ENCODE measurements around the gene PLCB1.

- TF ChIP-seq CTCF (conservative IDR thresholded peaks at IDR 0.05 in 1 of 2, IDR thresholded peaks at IDR 0.05 in 1 of 2; ENCODE audit: low read depth in 1 of 2, low read length in 2 of 2) (no peak), EZH2 (IDR thresholded peaks at IDR 0.05; ENCODE audit: low read length, missing control alignments) (no peak)
Observed at GRCh38 chr20:8401556-8401955, 269.5 kb downstream of the PLCB1 start.
